Adrenal gland (tissue), 12 donors: ENCODE measurements around the gene PTPN5. TPM values are rescaled to one million over a fixed set of nuclear protein-coding genes. Genes with fewer than 3 reads are reported as not detected.

Experiments
- DNase-seq, 7 donors: peaks; one replicate each; pipeline ENCODE4 v3.0.0-alpha.2; 2019 to 2020
- H3K27ac ChIP-seq, 5 donors: fragments of 200-600 bp; sonication (generic) in 4 of 5; 1 replicate in 3 of 5; 2 replicates in 2 of 5; pipeline versions ENCODE4 v1.5.1 to v1.8.0; 2016 to 2020; ENCODE audit warnings: mild to moderate bottlenecking in 1 of 5
- H3K27me3 ChIP-seq: fragments of 200-600 bp; 2 replicates; pipeline ENCODE4 v1.8.0; 2021
- H3K36me3 ChIP-seq, 2 donors: fragments of 200-600 bp; replicated peaks in 1 of 2; 1 replicate in 1 of 2; 2 replicates in 1 of 2; pipeline versions ENCODE4 v1.5.1 to v1.8.0; 2018 to 2022
- H3K4me1 ChIP-seq, 2 donors: fragments of 200-600 bp; replicated peaks in 1 of 2; 1 replicate in 1 of 2; 2 replicates in 1 of 2; pipeline versions ENCODE4 v1.5.1 to v1.8.0; 2018 to 2021
- H3K4me3 ChIP-seq, 4 donors: fragments of 200-600 bp; sonication (generic) in 3 of 4; one replicate each; pipeline ENCODE4 v1.5.1; 2016 to 2018
- H3K9me3 ChIP-seq, 3 donors: fragments of 200-600 bp; sonication (generic) in 1 of 3; replicated peaks in 1 of 3; 1 replicate in 2 of 3; 2 replicates in 1 of 3; pipeline versions ENCODE4 v1.5.1 to v1.8.0; 2016 to 2021
- POLR2A ChIP-seq, 2 donors: fragments of 450-650 bp; IDR thresholded peaks; one replicate each; pipeline ENCODE4 v1.6.1; 2017; ENCODE audit warnings: antibody characterized with exemption in 2 of 2, mild to moderate bottlenecking in 2 of 2, moderate library complexity in 1 of 2
- WGBS, 4 donors: extraction: QIAGEN DNeasy Blood & Tissue Kit in 2 of 4; methylation state at CpG; one replicate each; pipeline versions ENCODE4 v1.1.5 to v1.1.7; 2013 to 2017; 5-methylcytosine and 5-hydroxymethylcytosine counted together
- intact Hi-C, 2 donors: fragments of 100-400 bp; cut with DNase I; formaldehyde crosslinking; loops; one replicate each; pipeline versions ENCODE4 v1.14.1 to v1.15.0; 2022 to 2023
- polyA plus RNA-seq, 3 donors: library from polyadenylated mRNA; stranded (reverse); fragments of 200-250 nt in 2 of 3; fragments of 350-450 nt in 1 of 3; fragmentation: Illumina TruSeq in 1 of 3; extraction: RNeasy Lipid Tissue Mini Kit (QIAGEN cat#74804) in 1 of 3; gene quantifications; one replicate each; pipeline ENCODE4 v1.2.3, GENCODE V29; 2013 to 2014
- total RNA-seq, 9 donors: library from RNA; depleted of rRNA in 4 of 9; stranded (reverse); fragments of >200 nt in 4 of 9; fragments of 120-200 nt in 1 of 9; fragmentation: NEBNext Ultra II Directional in 1 of 9; extraction: Animal tissue kit (Norgen Biotek cat#: 25700) in 1 of 9; gene quantifications; one replicate each; pipeline versions ENCODE4 v1.1.0 to v1.2.4, GENCODE V29; 2013 to 2023
- TF ChIP-seq, protein P1 (sequence below), 6 experiments: fragments of 450-650 bp in 4 of 6; fragments of 200-600 bp in 2 of 6; sonication (generic) in 1 of 6; IDR thresholded peaks; 1 replicate in 5 of 6; 2 replicates in 1 of 6; pipeline versions ENCODE4 v1.5.1 to v1.8.0; 2016 to 2021; ENCODE audit warnings: antibody characterized with exemption in 6 of 6, mild to moderate bottlenecking in 2 of 6, moderate library complexity in 1 of 6
- donor health status: healthy with polysubstance abuse.
- donor health status: Bipolar disorder and iron deficiency.
- donor health status: DM: yes; HTN: yes; CAD: no.
- donor health status: DM: no; HTN: no; CAD: no.
- donor health status: DM: no; HTN: no; CAD: no.
- donor health status: DM: yes; HTN: yes; CAD: no.

Gene PTPN5
- total and polyA plus RNA-seq, 12 donors = 0.06 to 1.3 (median 0.28) TPM; not detected in 2

DNA sequence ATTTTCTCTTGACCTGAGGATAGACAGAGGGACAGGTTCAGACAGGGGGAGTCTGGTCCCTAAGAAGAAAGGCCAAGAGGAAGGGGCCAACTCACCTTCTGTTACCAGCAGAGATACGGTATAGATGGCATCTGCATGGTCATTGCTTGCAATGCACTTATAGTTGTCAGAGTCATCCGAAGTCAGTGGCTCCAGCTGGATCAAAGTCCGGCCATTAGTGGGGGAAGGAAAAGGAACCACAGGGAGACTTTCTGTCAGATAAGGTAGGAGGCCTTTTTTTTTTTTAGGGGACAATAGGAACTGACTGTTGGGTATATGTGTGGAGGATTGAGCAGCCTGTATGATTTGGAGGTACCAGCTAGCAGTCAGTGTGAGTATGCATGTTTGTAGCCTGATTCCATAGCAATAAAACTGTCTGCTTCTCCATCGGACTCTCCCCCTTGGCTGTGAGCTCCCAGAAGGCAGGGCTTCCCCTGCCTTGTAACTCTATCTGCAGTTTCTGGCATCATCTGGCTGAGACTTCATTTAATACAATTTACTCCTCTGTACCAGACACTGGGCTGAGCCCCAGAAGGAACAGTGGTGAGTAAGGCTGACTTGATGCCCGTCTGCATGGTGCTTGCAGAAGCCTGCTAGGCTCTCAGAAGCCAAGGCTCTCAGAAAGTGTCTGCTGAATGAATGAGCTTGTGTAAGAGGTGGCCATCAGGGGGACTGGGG is 71.3 kb downstream of the PTPN5 start:
- WGBS, 4 donors = 88 to 91% (median 89%) methylated on average over 5 of the region's 5 CpGs
- Histone ChIP-seq H3K36me3 (no peaks in the 10 kb centered on the region), H3K27me3 (no peaks in the 10 kb centered on the region), H3K27ac (peak overlapping the region in 1 of 5 donors; percentile 75), H3K9me3 (no peaks in the 10 kb centered on the region), H3K4me3 (no peak overlapping the region), H3K4me1 (peaks cover 0 to 11% of the 10 kb centered on the region in 2 donors)
- DNase-seq = no peak
- intact Hi-C loops = loop anchor here in 1 of 2 donors (10.0 kb wide), 1 partner anchor 175 kb away; no protein-coding TSS in a partner anchor
- peak in 1 of 2 donors; percentile 1 for TF ChIP-seq POLR2A (IDR thresholded peaks at IDR 0.05)
- TF ChIP-seq, protein P1, sequence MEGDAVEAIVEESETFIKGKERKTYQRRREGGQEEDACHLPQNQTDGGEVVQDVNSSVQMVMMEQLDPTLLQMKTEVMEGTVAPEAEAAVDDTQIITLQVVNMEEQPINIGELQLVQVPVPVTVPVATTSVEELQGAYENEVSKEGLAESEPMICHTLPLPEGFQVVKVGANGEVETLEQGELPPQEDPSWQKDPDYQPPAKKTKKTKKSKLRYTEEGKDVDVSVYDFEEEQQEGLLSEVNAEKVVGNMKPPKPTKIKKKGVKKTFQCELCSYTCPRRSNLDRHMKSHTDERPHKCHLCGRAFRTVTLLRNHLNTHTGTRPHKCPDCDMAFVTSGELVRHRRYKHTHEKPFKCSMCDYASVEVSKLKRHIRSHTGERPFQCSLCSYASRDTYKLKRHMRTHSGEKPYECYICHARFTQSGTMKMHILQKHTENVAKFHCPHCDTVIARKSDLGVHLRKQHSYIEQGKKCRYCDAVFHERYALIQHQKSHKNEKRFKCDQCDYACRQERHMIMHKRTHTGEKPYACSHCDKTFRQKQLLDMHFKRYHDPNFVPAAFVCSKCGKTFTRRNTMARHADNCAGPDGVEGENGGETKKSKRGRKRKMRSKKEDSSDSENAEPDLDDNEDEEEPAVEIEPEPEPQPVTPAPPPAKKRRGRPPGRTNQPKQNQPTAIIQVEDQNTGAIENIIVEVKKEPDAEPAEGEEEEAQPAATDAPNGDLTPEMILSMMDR (IDR thresholded peaks at IDR 0.05) = no peak

DNA sequence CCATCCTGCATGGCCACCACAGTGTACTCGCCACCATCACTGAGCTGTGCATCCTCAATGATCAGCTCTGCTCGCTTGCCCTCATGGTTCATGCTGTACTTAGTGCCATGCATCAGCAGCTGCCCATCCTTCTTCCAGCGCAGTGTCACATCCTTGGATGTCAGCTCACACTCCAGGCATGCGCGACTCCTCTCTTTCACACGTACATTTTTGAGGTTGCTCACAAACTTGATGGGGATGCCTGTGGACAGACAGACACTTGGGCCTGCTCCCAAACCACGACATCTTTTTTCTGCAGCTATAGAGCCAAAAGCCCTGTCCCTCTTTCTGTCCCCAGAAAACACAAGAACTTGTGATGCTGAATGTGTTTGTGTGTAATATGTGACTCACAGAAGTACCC is 76.1 kb downstream of the PTPN5 start:
- Histone ChIP-seq H3K4me1 (no peaks in the 10 kb centered on the region), H3K9me3 (no peaks in the 10 kb centered on the region), H3K27ac (no peak overlapping the region), H3K36me3 (no peaks in the 10 kb centered on the region), H3K27me3 (no peaks in the 10 kb centered on the region), H3K4me3 (no peak overlapping the region)
- WGBS, 4 donors = 78 to 86% (median 81%) methylated on average over 7 of the region's 7 CpGs
- TF ChIP-seq, protein P1 (IDR thresholded peaks at IDR 0.05) = no peak
- TF ChIP-seq POLR2A (IDR thresholded peaks at IDR 0.05) = no peak
- intact Hi-C loops = no loop called here
- no peak for DNase-seq

DNA sequence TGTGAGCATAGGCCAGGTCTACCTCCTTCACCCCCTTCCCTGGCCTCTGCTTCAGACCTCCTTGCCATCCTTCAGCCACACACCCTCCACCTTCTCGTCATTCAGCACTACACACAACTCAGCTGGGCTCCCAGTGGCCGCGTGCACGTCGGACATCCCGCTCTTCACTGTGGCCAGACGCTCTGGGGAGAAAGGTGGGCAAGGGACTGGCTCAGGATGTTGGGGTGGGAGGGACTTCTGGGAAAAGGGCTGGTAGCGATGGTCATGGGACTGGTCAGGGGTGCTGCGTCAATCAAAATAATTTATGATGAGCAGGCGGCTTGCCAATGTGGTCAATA is 77.2 kb downstream of the PTPN5 start:
- no peak overlapping the region for H3K4me3 ChIP-seq
- H3K27ac ChIP-seq = no peak overlapping the region
- H3K27me3 ChIP-seq = no peaks in the 10 kb centered on the region
- no peaks in the 10 kb centered on the region for H3K4me1 ChIP-seq
- DNase-seq = no peak
- TF ChIP-seq POLR2A (IDR thresholded peaks at IDR 0.05) = no peak
- TF ChIP-seq, protein P1 (IDR thresholded peaks at IDR 0.05) = no peak
- 82 to 96% (median 89%) methylated on average over 10 of the region's 10 CpGs for WGBS, 4 donors
- H3K9me3 ChIP-seq = no peaks in the 10 kb centered on the region
- intact Hi-C loops = no loop called here
- H3K36me3 ChIP-seq = no peaks in the 10 kb centered on the region

DNA sequence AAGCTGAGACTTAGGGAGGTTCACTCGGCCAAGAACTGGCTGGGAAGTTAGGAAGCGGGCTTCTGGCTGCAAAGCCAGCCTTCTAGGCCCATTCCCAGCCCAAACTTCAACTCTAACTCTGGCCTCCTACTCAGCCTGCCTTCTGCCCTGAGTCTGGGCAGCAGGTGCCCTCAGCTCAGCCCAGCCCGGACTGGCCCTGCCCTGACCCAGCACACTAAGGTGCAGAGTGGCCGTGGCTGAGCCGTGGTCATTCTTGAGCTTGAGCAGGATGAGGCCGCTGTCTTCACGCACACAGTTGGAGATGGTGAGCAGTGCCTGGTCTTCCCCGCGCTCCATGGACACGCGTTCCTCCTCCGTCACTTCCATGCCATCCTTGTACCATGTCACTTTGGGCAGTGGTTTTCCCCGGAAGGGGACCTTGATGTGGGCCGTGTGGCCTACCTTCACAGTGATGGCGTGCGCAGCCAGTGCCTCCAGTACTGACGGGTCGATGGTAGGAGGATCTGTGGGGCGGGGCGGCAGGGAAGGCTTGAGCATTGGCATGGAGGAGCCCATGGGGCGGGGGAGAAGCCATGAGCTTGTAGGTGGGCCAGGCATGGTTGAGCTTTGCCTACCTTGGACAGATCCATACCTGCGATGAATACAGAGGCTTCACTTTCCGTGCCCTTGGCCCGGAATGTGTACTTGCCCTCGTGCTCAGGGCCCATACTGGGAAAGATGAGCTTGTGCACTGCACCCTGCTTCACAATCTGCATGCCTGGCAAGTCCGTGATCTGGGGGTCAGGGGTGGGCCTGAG is 77.8 kb downstream of the PTPN5 start:
- no peak overlapping the region for H3K27ac ChIP-seq
- no peaks in the 10 kb centered on the region for H3K4me1 ChIP-seq
- no peak overlapping the region for H3K4me3 ChIP-seq
- TF ChIP-seq POLR2A (IDR thresholded peaks at IDR 0.05) = no peak
- TF ChIP-seq, protein P1 (IDR thresholded peaks at IDR 0.05) = no peak
- no peak for DNase-seq
- intact Hi-C loops = no loop called here
- H3K9me3 ChIP-seq = no peaks in the 10 kb centered on the region
- WGBS, 4 donors = 91 to 95% (median 94%) methylated on average over 25 to 26 of the region's 26 CpGs
- H3K27me3 ChIP-seq = no peaks in the 10 kb centered on the region
- no peaks in the 10 kb centered on the region for H3K36me3 ChIP-seq
